Stimulated activated CD8-positive, alpha-beta memory T cell treated with anti-CD3 and anti-CD28 coated beads, Interleukin-4, amount 100 ng/mL, for 48 hours (primary cell): ENCODE results near the gene TCEANC2.
"Not testable (repeated sequence)": the region's sequence is repeated elsewhere in the genome, so short reads cannot be mapped to it uniquely, and the experiment has no call there.

Experiments
- DNase-seq: peaks from one replicate; pipeline ENCODE4 v3.0.0-alpha.2; 2020

Gene TCEANC2

DNA sequence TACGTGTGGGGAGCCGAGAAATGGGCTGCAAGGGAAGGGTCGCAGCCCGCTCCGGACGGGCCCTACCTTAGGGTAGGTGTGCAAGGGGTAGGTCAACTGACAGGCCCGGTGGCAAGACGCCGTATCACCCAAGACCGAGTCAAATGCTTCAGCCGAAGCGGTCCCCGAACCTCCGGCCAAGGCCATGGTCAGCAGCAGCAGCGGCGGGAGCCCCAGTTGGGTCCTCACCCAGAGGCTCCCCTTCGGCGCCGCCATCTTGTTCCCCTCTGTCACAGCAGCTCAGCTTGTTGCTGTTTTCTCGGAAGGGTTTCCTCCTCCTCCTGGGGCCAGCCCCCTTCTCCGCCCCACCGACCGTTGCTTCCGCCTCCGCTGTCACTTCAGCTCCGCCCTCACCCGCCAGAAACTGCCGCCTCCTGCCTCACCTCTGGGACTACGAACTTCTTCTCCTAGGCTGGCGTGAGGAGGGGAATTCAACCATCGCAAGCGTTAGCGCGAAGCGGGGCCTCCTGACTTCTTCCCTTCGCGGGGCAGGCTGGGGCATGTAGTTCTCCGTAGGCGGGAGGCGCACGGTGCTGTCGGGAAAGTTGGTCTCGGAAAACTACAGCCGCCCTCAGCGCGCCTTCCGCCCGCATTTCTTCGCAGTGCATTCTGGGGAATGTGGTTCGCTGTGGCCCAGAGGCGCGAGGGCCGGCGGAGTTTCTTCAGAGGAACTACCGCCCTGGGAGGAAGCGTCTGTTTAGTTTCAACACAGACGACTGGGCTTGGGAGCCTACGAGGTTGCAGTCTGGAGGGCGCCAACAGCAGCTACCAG lies at the start of gene TCEANC2, which contains the start of gene TMEM59:
Gene TCEANC2, plus strand, starts transcription at position 675 of the 811 bp plus-strand sequence. CDS start 815 bp downstream, outside the sequence.
Gene TMEM59, minus strand, starts transcription at position 271 of the 811 bp plus-strand sequence. Its CDS starts 16 bp downstream, at position 255.
- DNase-seq, result peak; percentile 96

GRCh38 chr1:54003750-54004480 lies 49.5 kb upstream of the TCEANC2 start:
- DNase-seq, result not testable (repeated sequence)

DNA sequence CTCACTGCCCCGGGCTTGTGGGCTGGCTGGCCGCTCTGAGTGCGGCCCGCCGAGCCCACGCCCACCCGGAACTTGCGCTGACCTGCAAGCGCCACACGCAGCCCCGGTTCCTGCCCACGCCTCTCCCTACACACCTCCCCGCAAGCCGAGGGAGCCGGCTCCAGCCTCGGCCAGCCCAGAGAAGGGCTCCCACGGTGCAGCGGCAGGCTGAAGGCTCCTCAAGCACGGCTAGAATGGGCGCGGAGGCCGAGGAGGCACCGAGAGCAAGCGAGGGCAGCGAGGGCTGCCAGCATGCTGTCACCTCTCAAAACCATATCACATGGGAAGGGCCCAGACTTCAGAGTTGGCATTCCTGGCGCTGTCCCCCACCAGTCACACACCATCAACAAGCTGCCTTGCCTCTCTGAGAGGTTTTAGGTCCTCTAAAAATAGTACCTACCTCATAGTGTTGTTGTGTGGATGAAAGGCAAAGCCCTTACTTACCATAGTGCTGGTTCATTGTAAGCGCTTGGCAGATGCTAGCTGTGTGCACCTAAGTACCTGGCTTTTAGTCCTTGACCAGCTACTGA lies 48.8 kb upstream of the TCEANC2 start:
- DNase-seq, result no peak

DNA sequence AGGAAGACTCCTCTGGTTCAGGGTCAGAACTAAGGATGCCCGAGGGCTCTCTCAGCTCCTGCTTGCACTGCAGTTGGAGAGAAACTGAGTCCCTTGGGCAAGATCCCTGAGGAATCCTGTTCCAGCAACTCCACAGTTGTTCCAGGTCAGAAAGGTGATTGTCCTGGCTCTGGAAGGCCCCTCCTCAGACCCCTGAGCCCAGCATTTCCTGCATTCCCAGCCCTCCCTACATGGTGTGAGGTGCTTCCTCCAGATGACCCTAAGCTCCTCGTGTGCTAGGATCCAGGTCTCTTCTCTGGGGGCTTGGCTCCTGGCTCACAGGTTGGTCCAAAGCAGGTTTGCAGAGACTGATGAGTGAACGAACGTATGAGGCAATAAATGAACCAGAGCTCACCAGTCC lies 46.9 kb upstream of the TCEANC2 start:
- no peak for DNase-seq

DNA sequence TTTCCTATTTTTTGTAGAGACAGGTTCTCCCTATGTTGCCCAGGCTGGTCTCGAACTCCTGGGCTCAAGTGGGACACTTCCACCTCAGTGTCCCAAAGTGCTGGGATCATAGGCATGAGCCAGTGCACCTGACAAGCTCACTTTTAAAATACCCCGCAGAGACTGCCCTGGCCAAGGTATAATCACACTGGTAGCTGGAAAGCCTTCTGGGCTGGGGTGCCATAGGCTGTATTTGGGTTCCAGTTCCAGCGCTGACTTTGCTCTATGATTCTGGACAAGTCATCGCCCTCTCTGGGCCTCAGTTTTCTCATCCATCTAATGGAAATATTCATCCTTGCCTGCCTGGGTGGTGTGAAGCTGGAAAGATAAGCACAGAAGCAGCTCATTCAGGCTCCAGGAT lies 45.8 kb upstream of the TCEANC2 start:
- DNase-seq, result no peak

- no peak for DNase-seq
Observed at GRCh38 chr1:54008876-54009275, 44.5 kb upstream of the TCEANC2 start.

GRCh38 chr1:54009406-54009805 lies 44.0 kb upstream of the TCEANC2 start:
- no peak for DNase-seq

- DNase-seq, result no peak
Observed at GRCh38 chr1:54010415-54011117, 42.8 kb upstream of the TCEANC2 start.

- DNase-seq, result no peak
Observed at GRCh38 chr1:54011316-54012007, 41.9 kb upstream of the TCEANC2 start.

- DNase-seq, result no peak
Observed at GRCh38 chr1:54012008-54012325, 41.4 kb upstream of the TCEANC2 start.

DNA sequence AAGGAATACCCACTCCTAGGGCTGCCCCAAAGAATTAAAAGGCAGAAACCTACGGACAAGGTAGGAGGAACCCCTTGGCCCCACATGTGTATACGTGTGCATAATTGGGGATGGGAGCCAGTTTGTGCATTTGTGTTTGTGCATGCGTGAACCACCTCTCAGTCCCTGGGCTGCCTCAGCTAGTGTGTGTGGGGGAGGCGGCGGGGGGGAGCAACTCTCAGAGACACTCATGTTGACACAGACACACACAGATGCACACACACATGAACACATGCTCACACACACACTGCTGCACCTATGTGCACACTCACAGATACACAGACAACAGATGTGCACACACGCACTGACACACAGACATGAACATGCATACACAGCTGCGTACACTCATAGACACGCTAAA lies 40.5 kb upstream of the TCEANC2 start:
- no peak for DNase-seq

DNA sequence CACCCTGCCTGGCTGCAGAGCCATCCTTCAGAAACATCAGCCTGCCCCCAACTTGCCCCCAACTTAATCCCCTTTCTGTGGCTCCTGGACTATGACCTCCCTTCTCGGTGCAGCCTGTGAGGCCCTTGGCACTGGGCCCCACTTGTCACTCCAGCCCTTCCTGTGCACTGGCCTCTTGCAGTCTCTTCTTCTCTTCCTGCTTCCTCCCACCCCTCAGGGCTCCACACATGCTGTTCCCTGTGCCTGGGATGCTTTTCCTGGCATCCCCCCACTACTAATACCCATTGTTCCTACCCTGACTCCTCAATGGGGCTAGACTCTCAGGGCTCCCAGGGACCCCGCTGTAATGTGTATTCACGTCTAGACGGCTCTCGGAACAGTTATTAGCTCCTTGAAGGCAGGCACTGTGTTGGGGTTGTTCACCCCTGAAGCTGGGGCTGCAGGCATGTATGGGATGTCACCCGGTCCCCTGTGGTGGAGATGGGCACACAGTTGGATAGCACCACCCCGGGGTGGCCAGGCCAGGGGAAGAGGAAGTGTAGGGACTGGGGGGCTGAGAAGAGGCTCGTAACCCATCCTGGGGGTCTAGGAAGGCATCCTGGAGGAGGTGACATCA lies 39.9 kb upstream of the TCEANC2 start:
- DNase-seq, result no peak

GRCh38 chr1:54014009-54014629 lies 39.3 kb upstream of the TCEANC2 start:
- DNase-seq, result no peak

DNA sequence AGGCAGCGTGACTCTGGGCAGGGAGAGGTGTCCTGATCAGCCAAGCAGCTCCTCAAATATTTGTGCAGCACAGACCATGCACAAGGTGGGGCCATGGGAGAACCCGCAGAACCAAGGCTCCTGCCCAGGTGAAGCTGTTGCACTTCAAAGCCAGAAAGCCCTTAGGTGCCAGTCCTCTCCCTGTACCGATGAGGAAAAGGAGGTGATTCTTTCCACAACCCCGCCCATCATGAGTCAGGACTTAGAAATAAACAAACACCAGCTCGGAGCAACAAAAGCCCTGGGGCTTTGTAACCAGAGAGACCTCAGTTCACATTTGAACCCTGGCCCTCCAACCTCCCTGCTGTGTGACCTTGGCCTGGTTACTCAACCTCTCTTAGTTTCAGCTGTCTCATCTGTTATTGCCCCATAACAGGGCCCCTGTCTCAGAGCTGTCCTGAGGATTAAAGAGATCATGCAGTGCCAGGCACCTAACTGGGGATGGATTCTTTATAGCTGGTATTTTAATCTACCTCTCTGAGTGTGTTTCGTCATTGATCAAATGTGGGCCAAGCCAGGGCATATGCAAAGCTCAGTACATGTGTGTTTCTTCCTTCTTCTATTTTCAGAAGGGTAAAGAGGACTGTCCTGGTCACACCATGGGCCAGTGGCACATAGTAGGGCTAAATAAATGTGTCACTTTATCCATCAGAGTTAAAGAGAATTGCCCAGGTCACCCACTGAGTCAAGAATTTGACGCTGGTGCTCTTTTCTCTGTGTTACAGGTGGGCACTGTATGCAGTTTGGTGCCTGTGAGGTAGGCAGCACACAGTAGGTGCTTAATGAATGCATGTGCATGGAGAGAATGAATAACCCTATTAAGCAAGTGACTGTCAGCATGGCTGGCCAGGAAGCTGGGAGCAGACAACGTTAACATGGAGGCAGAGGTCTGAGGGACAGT lies 36.8 kb upstream of the TCEANC2 start:
- DNase-seq, result no peak

GRCh38 chr1:54017979-54018378 lies 35.4 kb upstream of the TCEANC2 start, which contains the start of gene LDLRAD1:
Gene LDLRAD1, minus strand, starts transcription at chr1:54018186. Its CDS starts 74 bp downstream, at chr1:54018112.
- DNase-seq, result no peak

- no peak for DNase-seq
Observed at GRCh38 chr1:54018635-54019034, 34.8 kb upstream of the TCEANC2 start.

GRCh38 chr1:54019562-54020176 lies 33.7 kb upstream of the TCEANC2 start:
- not testable (repeated sequence) for DNase-seq

DNA sequence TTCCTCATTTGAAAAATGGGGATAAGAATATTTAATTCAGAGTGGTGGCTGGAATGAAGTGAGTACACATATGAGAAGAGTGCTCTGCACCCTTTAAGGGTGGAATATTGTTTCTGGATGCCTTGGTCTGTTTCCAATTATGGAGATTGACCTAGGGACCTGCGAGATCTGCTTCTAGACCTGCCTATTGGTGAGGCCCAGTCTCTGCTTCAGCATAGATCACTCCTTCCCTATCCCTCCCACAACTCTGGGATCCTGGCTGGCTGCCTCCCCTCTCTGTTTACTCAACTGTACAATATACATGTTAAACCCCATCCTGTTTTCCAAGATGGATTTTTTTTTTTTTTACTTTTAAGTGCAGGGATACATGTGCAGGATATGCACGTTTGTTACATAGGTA lies 29.1 kb upstream of the TCEANC2 start:
- no peak for DNase-seq

GRCh38 chr1:54024811-54025210 lies 28.6 kb upstream of the TCEANC2 start:
- DNase-seq, result not testable (repeated sequence)

GRCh38 chr1:54027848-54028247 lies 25.6 kb upstream of the TCEANC2 start:
- DNase-seq, result no peak
